GM12878 (cell line): ENCODE results near the gene NAV2. TPM values are rescaled to one million over a fixed set of nuclear protein-coding genes. Genes with fewer than 3 reads are reported as not detected.

Experiments used
- ATAC-seq: fragments of 200-7000 bp; cut with Tn5 transposase; 3 replicates; pipeline ENCODE4 v1.9.1; 2020; ENCODE audit warnings: mild to moderate bottlenecking, moderate library complexity
- BruUV-seq: library from RNA; stranded (reverse); fragments of 400-500 nt; replicated peaks from 2 replicates; lab custom pipeline; 2021; lab: Mats Ljungman, UMichigan
- CTCF ChIA-PET: fragments of 300-600 bp; sonication (Branson Sonifier 250); formaldehyde crosslinking; extraction: SDS; loops from one replicate; lab custom pipeline; 2021; ENCODE audit warnings: inconsistent platforms; lab: Yijun Ruan, JAX
- POLR2A ChIA-PET: fragments of 350-600 bp; formaldehyde crosslinking; extraction: SDS; loops from one replicate; lab custom pipeline; 2021; ENCODE audit warnings: inconsistent platforms; lab: Charles Lee
- RAD21 ChIA-PET: fragments of 300-600 bp; sonication (Branson Sonifier 250); formaldehyde crosslinking; loops from one replicate; lab custom pipeline; 2023; ENCODE audit warnings: antibody characterized with exemption; ENCODE audit not compliant: unreplicated experiment; lab: Charles Lee
- SMC1A ChIA-PET: fragments of 300-600 bp; sonication (Branson Sonifier 250); formaldehyde crosslinking; loops from one replicate; lab custom pipeline; 2023; ENCODE audit not compliant: unreplicated experiment, uncharacterized antibody; lab: Charles Lee
- DNase-seq: peaks from one replicate; pipeline ENCODE4 v3.0.0-alpha.2; 2011; ENCODE audit warnings: low read depth, low spot score
- FAIRE-seq: peaks from 3 replicates; lab custom pipeline; 2011; peaks lifted over from hg19 to GRCh38; lab: Jason Lieb, UNC
- H2AFZ ChIP-seq: 2 replicates; pipeline ENCODE4 v1.6.0; 2011; ENCODE audit warnings: low read depth, low read length, control low read depth; ENCODE audit not compliant: control insufficient read depth
- H3K27ac ChIP-seq: 2 replicates; pipeline ENCODE4 v1.5.1; 2011; ENCODE audit warnings: control low read depth; ENCODE audit not compliant: control insufficient read depth, insufficient read depth
- H3K27me3 ChIP-seq, 2 experiments: replicated peaks in 1 of 2; 2 replicates each; pipeline versions ENCODE4 v1.6.0 to v1.6.1; 2011; ENCODE audit warnings: low read length in 1 of 2; ENCODE audit not compliant: control insufficient read depth in 2 of 2, insufficient read depth in 2 of 2
- H3K36me3 ChIP-seq, 2 experiments: 2 replicates each; pipeline ENCODE4 v1.5.1; 2011; ENCODE audit warnings: low read length in 1 of 2; ENCODE audit not compliant: control insufficient read depth in 2 of 2, insufficient read depth in 2 of 2
- H3K4me1 ChIP-seq: 2 replicates; pipeline ENCODE4 v1.6.1; 2011; ENCODE audit warnings: mild to moderate bottlenecking, low read length, moderate library complexity, mixed read lengths; ENCODE audit not compliant: control insufficient read depth, insufficient read depth
- H3K4me2 ChIP-seq: 2 replicates; pipeline ENCODE4 v1.6.0; 2011; ENCODE audit warnings: control low read depth; ENCODE audit not compliant: control insufficient read depth, insufficient read depth
- H3K4me3 ChIP-seq: fragments of 200-600 bp; sonication (generic); 2 replicates; pipeline ENCODE4 v1.5.1; 2016
- H3K79me2 ChIP-seq: 2 replicates; pipeline ENCODE4 v1.6.0; 2011; ENCODE audit warnings: low read length; ENCODE audit not compliant: control insufficient read depth, insufficient read depth
- H3K9ac ChIP-seq: 2 replicates; pipeline ENCODE4 v1.8.0; 2011; ENCODE audit warnings: low read length, control low read depth, mixed read lengths; ENCODE audit not compliant: control insufficient read depth, insufficient read depth
- H3K9me3 ChIP-seq: replicated peaks from 3 replicates; pipeline ENCODE4 v1.5.1; 2011; ENCODE audit warnings: mild to moderate bottlenecking, low read length; ENCODE audit not compliant: control insufficient read depth, insufficient read depth
- H4K20me1 ChIP-seq: 2 replicates; pipeline ENCODE4 v1.6.0; 2011; ENCODE audit not compliant: control insufficient read depth, insufficient read depth
- BMI1 ChIP-seq: fragments of 450-650 bp; IDR thresholded peaks from 2 replicates; pipeline ENCODE4 v1.6.1; 2016; ENCODE audit warnings: mild to moderate bottlenecking, moderate library complexity, borderline replicate concordance
- DPF2 ChIP-seq: fragments of 450-650 bp; IDR thresholded peaks from 2 replicates; pipeline ENCODE4 v1.6.1; 2017; ENCODE audit warnings: mild to moderate bottlenecking
- MTA2 ChIP-seq: fragments of 450-650 bp; IDR thresholded peaks from 2 replicates; pipeline ENCODE4 v1.6.1; 2016; ENCODE audit warnings: low read depth, mild to moderate bottlenecking, moderate library complexity
- RUNX3 ChIP-seq: IDR thresholded peaks from 2 replicates; pipeline ENCODE4 v1.6.1; 2012; ENCODE audit warnings: low read length, inconsistent platforms
- TAF1 ChIP-seq: IDR thresholded peaks from 2 replicates; pipeline ENCODE4 v1.6.1; 2011; ENCODE audit warnings: mild to moderate bottlenecking, low read depth, low read length, borderline replicate concordance
- ZNF217 ChIP-seq: fragments of 450-650 bp; IDR thresholded peaks from 2 replicates; pipeline ENCODE4 v1.6.1; 2017; ENCODE audit warnings: antibody characterized with exemption, mild to moderate bottlenecking
- WGBS: methylation state at CpG from one replicate; pipeline ENCODE4 v1.1.6; 2016; ENCODE audit warnings: low lambda C conversion rate; ENCODE audit not compliant: insufficient replicate concordance, insufficient coverage; ENCODE audit errors: missing lambda C conversion rate; 5-methylcytosine and 5-hydroxymethylcytosine counted together
- in situ Hi-C: fragments of 300-500 bp; cut with MboI; formaldehyde crosslinking; loops from 9 replicates; pipeline ENCODE4 v1.14.3; 2018; ENCODE audit warnings: mixed read lengths
- intact Hi-C: fragments of 100-400 bp; cut with micrococcal nuclease; formaldehyde crosslinking; loops from one replicate; pipeline ENCODE4 v1.14.2; 2022; ENCODE audit not compliant: unreplicated experiment
- polyA plus RNA-seq, 11 experiments: library from polyadenylated mRNA; depleted of rRNA in 4 of 11; unstranded in 6 of 11; stranded (reverse) in 5 of 11; fragments of >200 nt; fragmentation: Nextera tagmentation in 4 of 11; fragmentation: Illumina TruSeq in 1 of 11; extraction: Ambion mirVana in 4 of 11; extraction: Trizol in 1 of 11; gene quantifications; 1 replicate in 1 of 11; 2 replicates in 10 of 11; pipeline versions ENCODE4 v1.2.1 to v1.2.3, GENCODE V29; 2011 to 2016; ENCODE audit warnings: inconsistent platforms in 2 of 11, missing spikeins in 2 of 11, low read depth in 1 of 11
- total RNA-seq, 4 experiments: library from RNA; depleted of rRNA in 3 of 4; stranded (reverse); fragments of >200 nt in 3 of 4; fragmentation: Illumina TruSeq in 1 of 4; extraction: Trizol in 1 of 4; gene quantifications; 2 replicates each; pipeline versions ENCODE4 v1.2.1 to v1.2.3, GENCODE V29; 2013 to 2021
- TF ChIP-seq, protein P1 (sequence below): fragments of 450-650 bp; formaldehyde crosslinking; IDR thresholded peaks from 2 replicates; pipeline ENCODE4 v1.5.0; 2022; ENCODE audit warnings: mild to moderate bottlenecking, missing genetic modification characterization
- TF ChIP-seq, protein P2 (sequence below): fragments of 150-350 bp; IDR thresholded peaks from 2 replicates; pipeline ENCODE4 v1.6.1; 2016; ENCODE audit warnings: low read depth, low read length

The NAV2 gene
- total and polyA plus RNA-seq, 10 of the 15 experiments (the other 5 are each of a cell fraction or from before 2014, with no cell fraction given) = 0.35 to 6.1 (median 1.1) TPM

DNA sequence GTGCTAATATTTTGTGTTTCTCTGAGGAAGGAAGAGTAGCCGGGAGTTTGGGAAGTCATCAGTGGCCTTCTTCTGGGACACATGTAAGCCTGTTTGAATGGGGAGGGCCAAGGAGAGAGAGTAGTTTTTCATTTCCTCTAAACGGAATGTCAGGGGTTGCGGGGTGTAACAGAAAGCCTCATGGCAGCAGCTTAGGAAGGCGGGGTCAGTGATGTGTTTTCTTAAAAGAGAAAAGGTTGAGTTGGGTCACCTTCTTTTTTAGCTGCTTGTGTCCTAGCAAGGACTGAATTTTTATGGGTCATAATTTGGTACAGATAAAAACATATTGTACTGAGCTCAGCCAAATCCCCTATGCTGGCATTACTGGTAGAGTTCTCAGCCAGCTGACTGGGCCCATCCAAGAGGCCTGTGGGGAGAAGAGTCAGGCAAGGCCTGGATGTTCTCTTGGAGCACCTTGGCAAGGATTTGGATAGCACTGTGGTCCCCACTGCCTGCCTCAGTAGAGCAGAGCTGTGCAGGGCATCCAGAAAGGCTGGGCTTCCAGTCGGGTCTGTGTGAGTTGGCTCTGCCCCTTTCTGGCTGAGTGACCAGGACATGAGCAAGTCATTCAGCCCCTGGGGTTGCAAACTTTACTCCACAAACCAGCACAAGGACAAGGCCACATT, 29.4 kb upstream of the NAV2 start:
- FAIRE-seq = no peak

More for the DNA sequence above, 29.4 kb upstream of the NAV2 start:
- POLR2A ChIA-PET = no interaction called here
- TF ChIP-seq DPF2 (no peak), BMI1 (no peak), ZNF217 (no peak), RUNX3 (no peak), MTA2 (no peak), TAF1 (no peak)
- TF ChIP-seq, protein P1, sequence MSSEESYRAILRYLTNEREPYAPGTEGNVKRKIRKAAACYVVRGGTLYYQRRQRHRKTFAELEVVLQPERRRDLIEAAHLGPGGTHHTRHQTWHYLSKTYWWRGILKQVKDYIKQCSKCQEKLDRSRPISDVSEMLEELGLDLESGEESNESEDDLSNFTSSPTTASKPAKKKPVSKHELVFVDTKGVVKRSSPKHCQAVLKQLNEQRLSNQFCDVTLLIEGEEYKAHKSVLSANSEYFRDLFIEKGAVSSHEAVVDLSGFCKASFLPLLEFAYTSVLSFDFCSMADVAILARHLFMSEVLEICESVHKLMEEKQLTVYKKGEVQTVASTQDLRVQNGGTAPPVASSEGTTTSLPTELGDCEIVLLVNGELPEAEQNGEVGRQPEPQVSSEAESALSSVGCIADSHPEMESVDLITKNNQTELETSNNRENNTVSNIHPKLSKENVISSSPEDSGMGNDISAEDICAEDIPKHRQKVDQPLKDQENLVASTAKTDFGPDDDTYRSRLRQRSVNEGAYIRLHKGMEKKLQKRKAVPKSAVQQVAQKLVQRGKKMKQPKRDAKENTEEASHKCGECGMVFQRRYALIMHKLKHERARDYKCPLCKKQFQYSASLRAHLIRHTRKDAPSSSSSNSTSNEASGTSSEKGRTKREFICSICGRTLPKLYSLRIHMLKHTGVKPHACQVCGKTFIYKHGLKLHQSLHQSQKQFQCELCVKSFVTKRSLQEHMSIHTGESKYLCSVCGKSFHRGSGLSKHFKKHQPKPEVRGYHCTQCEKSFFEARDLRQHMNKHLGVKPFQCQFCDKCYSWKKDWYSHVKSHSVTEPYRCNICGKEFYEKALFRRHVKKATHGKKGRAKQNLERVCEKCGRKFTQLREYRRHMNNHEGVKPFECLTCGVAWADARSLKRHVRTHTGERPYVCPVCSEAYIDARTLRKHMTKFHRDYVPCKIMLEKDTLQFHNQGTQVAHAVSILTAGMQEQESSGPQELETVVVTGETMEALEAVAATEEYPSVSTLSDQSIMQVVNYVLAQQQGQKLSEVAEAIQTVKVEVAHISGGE (CRISPR knock-in tag) = no peak
- TF ChIP-seq, protein P2, sequence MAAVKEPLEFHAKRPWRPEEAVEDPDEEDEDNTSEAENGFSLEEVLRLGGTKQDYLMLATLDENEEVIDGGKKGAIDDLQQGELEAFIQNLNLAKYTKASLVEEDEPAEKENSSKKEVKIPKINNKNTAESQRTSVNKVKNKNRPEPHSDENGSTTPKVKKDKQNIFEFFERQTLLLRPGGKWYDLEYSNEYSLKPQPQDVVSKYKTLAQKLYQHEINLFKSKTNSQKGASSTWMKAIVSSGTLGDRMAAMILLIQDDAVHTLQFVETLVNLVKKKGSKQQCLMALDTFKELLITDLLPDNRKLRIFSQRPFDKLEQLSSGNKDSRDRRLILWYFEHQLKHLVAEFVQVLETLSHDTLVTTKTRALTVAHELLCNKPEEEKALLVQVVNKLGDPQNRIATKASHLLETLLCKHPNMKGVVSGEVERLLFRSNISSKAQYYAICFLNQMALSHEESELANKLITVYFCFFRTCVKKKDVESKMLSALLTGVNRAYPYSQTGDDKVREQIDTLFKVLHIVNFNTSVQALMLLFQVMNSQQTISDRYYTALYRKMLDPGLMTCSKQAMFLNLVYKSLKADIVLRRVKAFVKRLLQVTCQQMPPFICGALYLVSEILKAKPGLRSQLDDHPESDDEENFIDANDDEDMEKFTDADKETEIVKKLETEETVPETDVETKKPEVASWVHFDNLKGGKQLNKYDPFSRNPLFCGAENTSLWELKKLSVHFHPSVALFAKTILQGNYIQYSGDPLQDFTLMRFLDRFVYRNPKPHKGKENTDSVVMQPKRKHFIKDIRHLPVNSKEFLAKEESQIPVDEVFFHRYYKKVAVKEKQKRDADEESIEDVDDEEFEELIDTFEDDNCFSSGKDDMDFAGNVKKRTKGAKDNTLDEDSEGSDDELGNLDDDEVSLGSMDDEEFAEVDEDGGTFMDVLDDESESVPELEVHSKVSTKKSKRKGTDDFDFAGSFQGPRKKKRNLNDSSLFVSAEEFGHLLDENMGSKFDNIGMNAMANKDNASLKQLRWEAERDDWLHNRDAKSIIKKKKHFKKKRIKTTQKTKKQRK = no peak
- Histone ChIP-seq H3K36me3 (no peaks in the 10 kb centered on the region), H3K9ac (no peak overlapping the region), H4K20me1 (no peaks in the 10 kb centered on the region), H3K4me1 (no peaks in the 10 kb centered on the region), H3K4me2 (no peak overlapping the region), H3K27me3 (no peaks in the 10 kb centered on the region; a peak in 1 of 4 replicates), H2AFZ (no peak overlapping the region), H3K27ac (no peak overlapping the region), H3K9me3 (no peaks in the 10 kb centered on the region), H3K79me2 (no peaks in the 10 kb centered on the region), H3K4me3 (no peak overlapping the region)
- RAD21 ChIA-PET = interaction anchor here (0.8 kb wide), 1 partner anchor 119 kb away, joined by 3 read pairs; no protein-coding TSS in a partner anchor
- no TSS peak for BruUV-seq
- SMC1A ChIA-PET = no interaction called here
- WGBS = 48% methylated on average over 5 of the region's 5 CpGs
- CTCF ChIA-PET = no interaction called here
- no peak for DNase-seq
- in situ Hi-C loops (no loop called here), intact Hi-C loops (no loop called here)
- ATAC-seq = no peak
